Measurements from ENCODE around the gene DGAT2. TPM values are rescaled to one million over a fixed set of nuclear protein-coding genes. Genes with fewer than 3 reads are reported as not detected.

DGAT2 gene
- total RNA-seq, 1 experiment from 2014 or later, result 1.6 TPM

DNA sequence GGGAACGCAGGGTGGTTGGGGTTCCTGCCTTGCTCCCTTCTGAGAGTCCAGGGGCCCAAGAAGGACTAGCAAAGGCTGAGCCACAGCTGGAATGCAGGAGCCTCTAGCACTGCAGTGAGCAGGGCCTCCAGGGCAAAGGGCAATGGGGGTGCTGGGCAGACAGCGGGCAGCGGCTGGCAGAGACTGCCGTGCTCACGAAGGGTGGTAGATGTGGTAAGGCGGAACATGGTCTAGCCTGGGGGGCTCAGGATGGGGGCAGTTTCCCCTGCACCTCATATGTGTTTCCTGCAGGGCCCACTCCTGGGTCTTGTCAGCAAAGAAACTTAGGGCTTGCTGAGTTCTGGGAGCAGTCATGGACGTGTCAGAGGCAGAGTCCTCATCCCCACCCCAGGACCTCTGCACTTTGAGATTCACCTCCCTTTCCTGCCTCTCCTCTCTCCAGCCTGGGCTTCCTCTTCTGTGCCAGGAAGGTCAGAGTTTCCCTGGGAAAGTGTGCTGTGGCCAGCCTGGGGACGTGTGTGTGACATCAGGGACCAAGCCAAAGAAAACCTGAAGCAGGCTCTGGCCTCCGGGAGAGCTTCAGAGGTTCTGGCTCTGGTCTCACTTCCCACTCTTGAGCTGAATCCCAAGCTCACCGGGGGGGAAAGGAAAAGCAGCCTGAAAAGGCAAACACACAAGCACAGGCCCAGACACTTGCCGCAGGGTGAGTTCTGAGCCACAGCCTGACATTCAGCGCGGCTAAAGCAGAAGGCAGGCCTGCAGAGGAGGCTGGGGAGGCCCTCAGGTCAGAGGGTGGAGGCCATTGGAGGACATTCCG, 46.5 kb upstream of the DGAT2 start:
- H3K4me3 Mint-ChIP-seq, result no peak overlapping the region
- H3K9me3 Mint-ChIP-seq, result no peaks in the 10 kb centered on the region
- no peak overlapping the region for H3K27ac Mint-ChIP-seq
- TF ChIP-seq KAT7 (CRISPR knock-in tag; IDR thresholded peaks at IDR 0.05; ENCODE audit: borderline replicate concordance) (no peak), ZNF416 (CRISPR knock-in tag; IDR thresholded peaks at IDR 0.05) (no peak), SP1 (CRISPR knock-in tag; conservative IDR thresholded peaks at IDR 0.05) (no peak), RELA (CRISPR knock-in tag; IDR thresholded peaks at IDR 0.05; ENCODE audit: borderline replicate concordance) (no peak), SMAD3 (CRISPR knock-in tag; IDR thresholded peaks at IDR 0.05; ENCODE audit: borderline replicate concordance) (no peak), PRRX2 (CRISPR knock-in tag; IDR thresholded peaks at IDR 0.05) (no peak), CBFB (CRISPR knock-in tag; IDR thresholded peaks at IDR 0.05; ENCODE audit: low read depth) (no peak), ZNF219 (CRISPR knock-in tag; IDR thresholded peaks at IDR 0.05; ENCODE audit: borderline replicate concordance) (no peak), ZNF423 (CRISPR knock-in tag; IDR thresholded peaks at IDR 0.05) (no peak)
- TF ChIP-seq, protein P1, sequence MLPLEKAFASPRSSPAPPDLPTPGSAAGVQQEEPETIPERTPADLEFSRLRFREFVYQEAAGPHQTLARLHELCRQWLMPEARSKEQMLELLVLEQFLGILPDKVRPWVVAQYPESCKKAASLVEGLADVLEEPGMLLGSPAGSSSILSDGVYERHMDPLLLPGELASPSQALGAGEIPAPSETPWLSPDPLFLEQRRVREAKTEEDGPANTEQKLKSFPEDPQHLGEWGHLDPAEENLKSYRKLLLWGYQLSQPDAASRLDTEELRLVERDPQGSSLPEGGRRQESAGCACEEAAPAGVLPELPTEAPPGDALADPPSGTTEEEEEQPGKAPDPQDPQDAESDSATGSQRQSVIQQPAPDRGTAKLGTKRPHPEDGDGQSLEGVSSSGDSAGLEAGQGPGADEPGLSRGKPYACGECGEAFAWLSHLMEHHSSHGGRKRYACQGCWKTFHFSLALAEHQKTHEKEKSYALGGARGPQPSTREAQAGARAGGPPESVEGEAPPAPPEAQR (CRISPR knock-in tag; IDR thresholded peaks at IDR 0.05), result no peak
- TF ChIP-seq, protein P2, sequence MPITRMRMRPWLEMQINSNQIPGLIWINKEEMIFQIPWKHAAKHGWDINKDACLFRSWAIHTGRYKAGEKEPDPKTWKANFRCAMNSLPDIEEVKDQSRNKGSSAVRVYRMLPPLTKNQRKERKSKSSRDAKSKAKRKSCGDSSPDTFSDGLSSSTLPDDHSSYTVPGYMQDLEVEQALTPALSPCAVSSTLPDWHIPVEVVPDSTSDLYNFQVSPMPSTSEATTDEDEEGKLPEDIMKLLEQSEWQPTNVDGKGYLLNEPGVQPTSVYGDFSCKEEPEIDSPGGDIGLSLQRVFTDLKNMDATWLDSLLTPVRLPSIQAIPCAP (CRISPR knock-in tag; IDR thresholded peaks at IDR 0.05), result no peak
- TF ChIP-seq, protein P3, sequence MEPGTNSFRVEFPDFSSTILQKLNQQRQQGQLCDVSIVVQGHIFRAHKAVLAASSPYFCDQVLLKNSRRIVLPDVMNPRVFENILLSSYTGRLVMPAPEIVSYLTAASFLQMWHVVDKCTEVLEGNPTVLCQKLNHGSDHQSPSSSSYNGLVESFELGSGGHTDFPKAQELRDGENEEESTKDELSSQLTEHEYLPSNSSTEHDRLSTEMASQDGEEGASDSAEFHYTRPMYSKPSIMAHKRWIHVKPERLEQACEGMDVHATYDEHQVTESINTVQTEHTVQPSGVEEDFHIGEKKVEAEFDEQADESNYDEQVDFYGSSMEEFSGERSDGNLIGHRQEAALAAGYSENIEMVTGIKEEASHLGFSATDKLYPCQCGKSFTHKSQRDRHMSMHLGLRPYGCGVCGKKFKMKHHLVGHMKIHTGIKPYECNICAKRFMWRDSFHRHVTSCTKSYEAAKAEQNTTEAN (CRISPR knock-in tag; IDR thresholded peaks at IDR 0.05), result no peak
- TF ChIP-seq, protein P4, sequence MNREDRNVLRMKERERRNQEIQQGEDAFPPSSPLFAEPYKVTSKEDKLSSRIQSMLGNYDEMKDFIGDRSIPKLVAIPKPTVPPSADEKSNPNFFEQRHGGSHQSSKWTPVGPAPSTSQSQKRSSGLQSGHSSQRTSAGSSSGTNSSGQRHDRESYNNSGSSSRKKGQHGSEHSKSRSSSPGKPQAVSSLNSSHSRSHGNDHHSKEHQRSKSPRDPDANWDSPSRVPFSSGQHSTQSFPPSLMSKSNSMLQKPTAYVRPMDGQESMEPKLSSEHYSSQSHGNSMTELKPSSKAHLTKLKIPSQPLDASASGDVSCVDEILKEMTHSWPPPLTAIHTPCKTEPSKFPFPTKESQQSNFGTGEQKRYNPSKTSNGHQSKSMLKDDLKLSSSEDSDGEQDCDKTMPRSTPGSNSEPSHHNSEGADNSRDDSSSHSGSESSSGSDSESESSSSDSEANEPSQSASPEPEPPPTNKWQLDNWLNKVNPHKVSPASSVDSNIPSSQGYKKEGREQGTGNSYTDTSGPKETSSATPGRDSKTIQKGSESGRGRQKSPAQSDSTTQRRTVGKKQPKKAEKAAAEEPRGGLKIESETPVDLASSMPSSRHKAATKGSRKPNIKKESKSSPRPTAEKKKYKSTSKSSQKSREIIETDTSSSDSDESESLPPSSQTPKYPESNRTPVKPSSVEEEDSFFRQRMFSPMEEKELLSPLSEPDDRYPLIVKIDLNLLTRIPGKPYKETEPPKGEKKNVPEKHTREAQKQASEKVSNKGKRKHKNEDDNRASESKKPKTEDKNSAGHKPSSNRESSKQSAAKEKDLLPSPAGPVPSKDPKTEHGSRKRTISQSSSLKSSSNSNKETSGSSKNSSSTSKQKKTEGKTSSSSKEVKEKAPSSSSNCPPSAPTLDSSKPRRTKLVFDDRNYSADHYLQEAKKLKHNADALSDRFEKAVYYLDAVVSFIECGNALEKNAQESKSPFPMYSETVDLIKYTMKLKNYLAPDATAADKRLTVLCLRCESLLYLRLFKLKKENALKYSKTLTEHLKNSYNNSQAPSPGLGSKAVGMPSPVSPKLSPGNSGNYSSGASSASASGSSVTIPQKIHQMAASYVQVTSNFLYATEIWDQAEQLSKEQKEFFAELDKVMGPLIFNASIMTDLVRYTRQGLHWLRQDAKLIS (CRISPR knock-in tag; IDR thresholded peaks at IDR 0.05; ENCODE audit: borderline replicate concordance), result no peak
- TF ChIP-seq, protein P5, sequence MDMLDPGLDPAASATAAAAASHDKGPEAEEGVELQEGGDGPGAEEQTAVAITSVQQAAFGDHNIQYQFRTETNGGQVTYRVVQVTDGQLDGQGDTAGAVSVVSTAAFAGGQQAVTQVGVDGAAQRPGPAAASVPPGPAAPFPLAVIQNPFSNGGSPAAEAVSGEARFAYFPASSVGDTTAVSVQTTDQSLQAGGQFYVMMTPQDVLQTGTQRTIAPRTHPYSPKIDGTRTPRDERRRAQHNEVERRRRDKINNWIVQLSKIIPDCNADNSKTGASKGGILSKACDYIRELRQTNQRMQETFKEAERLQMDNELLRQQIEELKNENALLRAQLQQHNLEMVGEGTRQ (CRISPR knock-in tag; IDR thresholded peaks at IDR 0.05), result no peak
- TF ChIP-seq, protein P6, sequence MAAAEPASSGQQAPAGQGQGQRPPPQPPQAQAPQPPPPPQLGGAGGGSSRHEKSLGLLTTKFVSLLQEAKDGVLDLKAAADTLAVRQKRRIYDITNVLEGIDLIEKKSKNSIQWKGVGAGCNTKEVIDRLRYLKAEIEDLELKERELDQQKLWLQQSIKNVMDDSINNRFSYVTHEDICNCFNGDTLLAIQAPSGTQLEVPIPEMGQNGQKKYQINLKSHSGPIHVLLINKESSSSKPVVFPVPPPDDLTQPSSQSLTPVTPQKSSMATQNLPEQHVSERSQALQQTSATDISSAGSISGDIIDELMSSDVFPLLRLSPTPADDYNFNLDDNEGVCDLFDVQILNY (CRISPR knock-in tag; IDR thresholded peaks at IDR 0.05), result no peak
- TF ChIP-seq, protein P7, sequence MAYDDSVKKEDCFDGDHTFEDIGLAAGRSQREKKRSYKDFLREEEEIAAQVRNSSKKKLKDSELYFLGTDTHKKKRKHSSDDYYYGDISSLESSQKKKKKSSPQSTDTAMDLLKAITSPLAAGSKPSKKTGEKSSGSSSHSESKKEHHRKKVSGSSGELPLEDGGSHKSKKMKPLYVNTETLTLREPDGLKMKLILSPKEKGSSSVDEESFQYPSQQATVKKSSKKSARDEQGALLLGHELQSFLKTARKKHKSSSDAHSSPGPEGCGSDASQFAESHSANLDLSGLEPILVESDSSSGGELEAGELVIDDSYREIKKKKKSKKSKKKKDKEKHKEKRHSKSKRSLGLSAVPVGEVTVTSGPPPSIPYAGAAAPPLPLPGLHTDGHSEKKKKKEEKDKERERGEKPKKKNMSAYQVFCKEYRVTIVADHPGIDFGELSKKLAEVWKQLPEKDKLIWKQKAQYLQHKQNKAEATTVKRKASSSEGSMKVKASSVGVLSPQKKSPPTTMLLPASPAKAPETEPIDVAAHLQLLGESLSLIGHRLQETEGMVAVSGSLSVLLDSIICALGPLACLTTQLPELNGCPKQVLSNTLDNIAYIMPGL (CRISPR knock-in tag; IDR thresholded peaks at IDR 0.05), result no peak
- TF ChIP-seq, protein P8, sequence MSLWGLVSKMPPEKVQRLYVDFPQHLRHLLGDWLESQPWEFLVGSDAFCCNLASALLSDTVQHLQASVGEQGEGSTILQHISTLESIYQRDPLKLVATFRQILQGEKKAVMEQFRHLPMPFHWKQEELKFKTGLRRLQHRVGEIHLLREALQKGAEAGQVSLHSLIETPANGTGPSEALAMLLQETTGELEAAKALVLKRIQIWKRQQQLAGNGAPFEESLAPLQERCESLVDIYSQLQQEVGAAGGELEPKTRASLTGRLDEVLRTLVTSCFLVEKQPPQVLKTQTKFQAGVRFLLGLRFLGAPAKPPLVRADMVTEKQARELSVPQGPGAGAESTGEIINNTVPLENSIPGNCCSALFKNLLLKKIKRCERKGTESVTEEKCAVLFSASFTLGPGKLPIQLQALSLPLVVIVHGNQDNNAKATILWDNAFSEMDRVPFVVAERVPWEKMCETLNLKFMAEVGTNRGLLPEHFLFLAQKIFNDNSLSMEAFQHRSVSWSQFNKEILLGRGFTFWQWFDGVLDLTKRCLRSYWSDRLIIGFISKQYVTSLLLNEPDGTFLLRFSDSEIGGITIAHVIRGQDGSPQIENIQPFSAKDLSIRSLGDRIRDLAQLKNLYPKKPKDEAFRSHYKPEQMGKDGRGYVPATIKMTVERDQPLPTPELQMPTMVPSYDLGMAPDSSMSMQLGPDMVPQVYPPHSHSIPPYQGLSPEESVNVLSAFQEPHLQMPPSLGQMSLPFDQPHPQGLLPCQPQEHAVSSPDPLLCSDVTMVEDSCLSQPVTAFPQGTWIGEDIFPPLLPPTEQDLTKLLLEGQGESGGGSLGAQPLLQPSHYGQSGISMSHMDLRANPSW (CRISPR knock-in tag; conservative IDR thresholded peaks at IDR 0.05; ENCODE audit: low read depth), result no peak
- ChIA-PET POLR2A (no interaction called here), CTCF (interaction anchor here (0.7 to 2.5 kb wide), 11 partner anchors 8 to 175 kb away, joined by 3 to 18 read pairs (median 7); partner anchors contain the start of gene DGAT2)
- H3K36me3 Mint-ChIP-seq, result no peaks in the 10 kb centered on the region
- ATAC-seq, result no peak
- DNase-seq (ENCODE audit: low spot score), result no peak
- peaks cover 2% of the 10 kb centered on the region for H3K4me1 Mint-ChIP-seq
- peaks cover 25% of the 10 kb centered on the region for H3K27me3 Mint-ChIP-seq (ENCODE audit: low read depth)

Measured in WTC11 (cell line).